Stimulated activated effector memory CD8-positive, alpha-beta T cell treated with anti-CD3 and anti-CD28 coated beads, Interleukin-12 subunit alpha, Interleukin-12 subunit beta, amount 100 ng/mL, for 72 hours (primary cell): Measurements from ENCODE around the gene TRMT2A.
A peak's percentile ranks its signal among the peaks of the same experiment; 100 is the strongest.

Experiments used
- ATAC-seq: fragments of 150-1000 bp; cut with Tn5 transposase; 2 replicates; pipeline ENCODE4 v1.10.0; 2021
- DNase-seq, 2 donors: peaks; one replicate each; pipeline ENCODE4 v3.0.0; 2021 to 2022; ENCODE audit warnings: low spot score in 2 of 2
- H3K27ac Mint-ChIP-seq: one replicate; pipeline ENCODE4 v1.8.0; 2022; ENCODE audit warnings: mild to moderate bottlenecking, mixed read lengths
- H3K36me3 Mint-ChIP-seq: one replicate; pipeline ENCODE4 v1.8.0; 2022; ENCODE audit warnings: mild to moderate bottlenecking, mixed read lengths
- H3K4me1 Mint-ChIP-seq: one replicate; pipeline ENCODE4 v1.8.0; 2022; ENCODE audit warnings: mixed read lengths
- H3K4me3 Mint-ChIP-seq: one replicate; pipeline ENCODE4 v1.8.0; 2022; ENCODE audit warnings: mild to moderate bottlenecking, mixed read lengths
- H3K9me3 Mint-ChIP-seq: one replicate; pipeline ENCODE4 v1.8.0; 2022; ENCODE audit warnings: mixed read lengths

The TRMT2A gene

DNA sequence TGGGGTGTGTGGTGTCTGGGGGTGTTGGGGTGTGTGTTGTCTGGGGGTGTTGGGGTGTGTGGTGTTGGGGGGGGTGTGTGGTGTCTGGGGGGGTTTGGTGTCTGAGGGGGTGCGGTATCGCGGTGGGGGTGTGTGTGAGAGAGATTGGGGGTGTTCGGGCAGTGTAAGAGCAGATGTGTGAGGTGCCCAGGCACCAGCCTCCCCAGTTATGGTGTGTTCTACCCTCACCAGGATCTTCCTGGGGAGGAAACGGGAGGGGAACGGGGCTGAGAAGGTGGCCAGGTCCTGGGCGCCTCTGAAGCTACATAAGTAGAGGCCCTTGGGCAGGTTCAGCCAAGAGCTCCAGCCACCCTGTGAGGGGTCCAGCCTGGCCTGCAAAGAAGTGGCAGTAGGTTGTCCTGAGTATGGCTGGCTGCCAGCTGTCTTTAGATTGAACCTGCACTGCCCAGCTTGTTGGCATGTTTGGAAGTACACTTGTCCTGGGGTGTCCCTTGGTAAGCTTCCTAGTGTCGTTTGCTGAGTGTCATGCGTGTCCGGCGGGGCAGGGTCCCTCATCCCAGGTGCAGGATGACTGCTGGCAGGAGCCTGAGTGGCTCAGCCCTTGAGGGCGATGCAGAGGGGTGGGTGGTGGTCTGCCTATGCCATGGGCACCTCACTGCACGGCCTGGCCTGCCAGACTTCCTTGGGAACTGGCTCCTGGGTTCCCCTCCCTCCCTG is 6.5 kb upstream of the TRMT2A start:
- peaks cover 56% of the 10 kb centered on the region for H3K4me1 Mint-ChIP-seq
- ATAC-seq = no peak
- no peaks in the 10 kb centered on the region for H3K9me3 Mint-ChIP-seq
- H3K27ac Mint-ChIP-seq = no peak overlapping the region
- no peak for DNase-seq
- no peak overlapping the region for H3K4me3 Mint-ChIP-seq
- peaks cover 98% of the 10 kb centered on the region for H3K36me3 Mint-ChIP-seq

DNA sequence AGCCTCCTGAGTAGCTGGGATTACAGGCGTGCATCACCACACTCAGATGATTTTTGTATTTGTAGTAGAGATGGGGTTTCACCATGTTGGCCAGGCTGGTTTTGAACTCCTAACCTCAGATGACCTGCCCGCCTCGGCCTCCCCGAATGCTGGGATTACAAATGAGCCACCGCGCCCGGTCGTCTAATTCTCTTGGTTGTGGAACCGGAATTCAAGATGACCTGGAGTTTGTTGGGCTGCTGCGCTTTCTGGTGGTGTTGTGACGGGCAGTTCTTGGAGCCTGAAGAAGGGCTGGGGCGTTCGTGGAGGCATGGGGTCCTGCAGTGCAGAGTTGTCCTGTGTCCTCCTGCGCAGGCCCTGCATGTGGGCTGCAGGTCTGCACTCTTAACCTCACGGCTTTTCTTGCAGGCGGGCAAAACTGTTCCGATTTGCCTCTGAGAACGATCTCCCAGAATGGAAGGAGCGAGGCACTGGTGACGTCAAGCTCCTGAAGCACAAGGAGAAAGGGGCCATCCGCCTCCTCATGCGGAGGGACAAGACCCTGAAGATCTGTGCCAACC is 4.9 kb upstream of the TRMT2A start:
- ATAC-seq = no peak
- Mint-ChIP-seq H3K4me3 (no peak overlapping the region), H3K4me1 (peaks cover 59% of the 10 kb centered on the region), H3K9me3 (no peaks in the 10 kb centered on the region), H3K27ac (peak overlapping the region; percentile 85), H3K36me3 (peaks cover 100% of the 10 kb centered on the region)
- no peak for DNase-seq

DNA sequence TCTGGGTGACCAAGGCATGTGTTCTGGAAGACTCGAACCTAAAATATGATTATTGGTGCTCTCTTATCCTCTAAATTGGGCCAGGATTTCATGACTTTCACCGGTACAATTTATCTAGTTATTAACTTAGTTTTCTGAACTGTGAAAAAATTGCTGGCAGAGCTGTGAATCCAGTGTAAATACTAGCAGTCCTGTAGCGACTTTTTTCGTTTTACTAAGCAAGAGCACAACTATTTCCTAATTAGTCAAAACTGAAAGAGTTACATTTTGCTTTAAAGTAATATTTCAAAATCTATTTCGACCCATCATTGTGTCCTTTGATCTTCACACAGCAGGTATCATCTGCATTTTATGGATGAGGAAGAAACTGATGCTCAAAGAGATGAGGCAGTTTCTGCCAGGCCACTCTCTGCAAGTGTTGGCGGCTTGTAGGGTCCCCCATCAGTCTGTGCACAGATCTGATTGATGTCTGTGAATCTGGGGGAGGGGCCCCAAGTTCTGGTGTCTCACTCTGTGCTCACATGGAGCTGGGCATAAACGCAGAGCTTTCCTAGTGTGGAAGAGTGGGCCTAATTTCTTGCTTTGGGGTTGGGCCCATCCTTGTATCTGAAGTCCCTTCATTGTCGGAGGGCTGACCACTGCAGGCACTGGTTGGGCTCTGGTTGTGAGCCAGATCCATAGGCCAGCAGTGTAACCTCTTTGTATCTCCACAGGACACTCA is 1.4 kb upstream of the TRMT2A start:
- H3K9me3 Mint-ChIP-seq = no peaks in the 10 kb centered on the region

DNA sequence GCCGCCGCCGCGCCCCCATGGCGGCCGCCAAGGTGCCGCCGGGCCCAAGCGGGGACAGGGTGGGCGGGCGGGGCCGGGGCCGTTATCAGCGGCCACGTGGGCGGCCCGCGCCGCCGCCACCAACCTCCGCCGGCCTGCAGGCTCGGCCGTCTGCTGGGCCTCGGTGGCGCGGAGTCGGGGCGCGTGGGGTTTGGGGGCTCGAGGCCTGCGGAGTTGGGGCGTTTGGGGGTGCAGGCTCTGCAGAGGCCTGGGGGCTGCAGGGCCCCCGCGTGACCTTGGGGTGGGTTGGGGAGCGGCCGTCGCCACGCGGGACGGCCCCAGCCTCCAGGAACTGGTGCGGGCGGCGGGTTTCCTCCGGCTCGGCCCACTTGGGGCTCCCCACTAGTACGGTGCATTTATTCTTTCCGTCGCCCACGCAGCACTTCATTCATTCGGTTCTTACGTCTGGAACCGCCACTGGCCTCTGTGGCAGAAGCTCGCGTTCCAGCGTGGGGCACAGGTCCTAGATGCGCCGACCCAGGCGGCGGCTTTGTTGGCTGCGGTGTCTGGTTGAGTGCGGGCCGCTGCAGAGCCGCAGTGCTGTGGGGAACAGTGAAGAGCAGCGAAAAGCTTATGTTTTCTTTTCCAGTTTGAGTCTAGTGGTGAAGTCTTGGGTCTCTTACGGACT is 740 bp upstream of the TRMT2A start:
- DNase-seq = peak; percentile 58 to 83
- Mint-ChIP-seq H3K4me1 (peaks cover 66% of the 10 kb centered on the region), H3K9me3 (no peaks in the 10 kb centered on the region), H3K27ac (peak overlapping the region; percentile 97), H3K36me3 (peaks cover 100% of the 10 kb centered on the region), H3K4me3 (peak overlapping the region; percentile 87)
- peak; percentile 54 for ATAC-seq

More for the DNA sequence above, 1.4 kb upstream of the TRMT2A start:
- peak overlapping the region; percentile 87 for H3K4me3 Mint-ChIP-seq
- ATAC-seq = no peak
- no peak for DNase-seq
- peaks cover 72% of the 10 kb centered on the region for H3K4me1 Mint-ChIP-seq
- peak overlapping the region; percentile 97 for H3K27ac Mint-ChIP-seq
- peaks cover 100% of the 10 kb centered on the region for H3K36me3 Mint-ChIP-seq

DNA sequence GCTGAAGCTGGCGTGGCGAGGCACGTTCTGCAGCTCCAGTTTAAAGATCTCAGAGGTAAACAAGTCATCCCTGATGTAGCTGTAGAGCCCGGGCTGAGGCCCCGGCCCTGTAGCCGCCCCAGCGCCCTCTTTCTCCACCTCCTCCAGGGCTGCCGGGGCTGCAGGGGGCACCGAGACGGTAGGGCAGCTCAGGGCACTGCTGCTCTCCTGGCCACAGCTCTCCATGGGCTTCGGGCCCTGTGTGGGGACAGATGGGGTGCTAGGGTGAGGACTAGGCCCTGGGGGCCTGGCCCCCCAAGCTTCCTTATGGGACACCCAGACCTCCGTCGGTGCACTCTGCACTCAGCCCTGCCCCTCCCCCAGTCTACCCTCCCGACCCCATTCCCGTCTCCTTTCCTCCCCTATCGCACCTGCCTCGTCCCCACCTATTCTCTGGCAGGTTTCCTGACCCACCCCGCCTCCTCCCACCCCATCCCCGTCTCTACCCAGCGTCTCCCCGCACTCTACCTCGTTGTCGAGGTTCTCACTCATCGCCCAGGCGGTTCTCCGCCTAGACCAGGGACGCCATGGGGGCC is 563 bp downstream of the TRMT2A start:
- DNase-seq = no peak
- H3K36me3 Mint-ChIP-seq = peaks cover 100% of the 10 kb centered on the region
- H3K4me1 Mint-ChIP-seq = peaks cover 62% of the 10 kb centered on the region
- ATAC-seq = no peak
- H3K27ac Mint-ChIP-seq = peak overlapping the region; percentile 97
- H3K9me3 Mint-ChIP-seq = no peaks in the 10 kb centered on the region
- peak overlapping the region; percentile 87 for H3K4me3 Mint-ChIP-seq

DNA sequence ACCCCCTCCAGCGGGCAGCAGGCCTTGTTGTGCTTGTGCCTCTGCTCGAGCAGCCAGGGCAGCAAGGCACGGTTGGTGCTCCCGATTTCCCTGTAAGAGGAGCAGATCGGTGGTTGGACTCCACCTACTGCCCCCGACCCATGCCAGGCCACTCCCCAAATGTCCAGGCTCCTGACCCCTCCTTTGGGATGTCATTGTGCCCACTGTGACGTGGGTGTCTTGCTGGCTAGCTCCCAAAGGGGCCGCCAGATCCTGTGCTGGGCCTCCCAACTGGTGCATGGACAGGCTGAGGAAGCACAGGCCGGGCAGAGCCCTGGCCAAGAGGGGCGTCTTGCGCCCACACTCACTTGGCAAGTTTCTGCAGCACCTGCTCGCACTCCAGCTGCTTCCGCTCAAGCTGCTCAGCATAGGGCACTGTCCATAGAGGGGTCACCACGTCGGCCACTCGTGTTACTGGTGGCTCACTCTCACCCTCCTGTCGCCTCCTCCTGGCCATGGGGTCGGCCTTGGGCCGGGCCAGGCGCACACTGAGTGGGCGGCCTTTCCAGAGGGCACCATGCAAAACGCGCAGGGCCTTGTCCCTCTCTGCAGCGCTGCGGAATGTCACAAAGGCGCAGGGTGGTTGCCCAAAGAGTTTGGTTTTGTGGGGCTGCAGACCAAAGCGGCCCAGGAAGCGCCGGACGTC is 1.2 kb downstream of the TRMT2A start, which contains the start of gene RANBP1:
Gene RANBP1, plus strand, starts transcription at position 414 of the 685 bp plus-strand sequence. Its CDS starts 81 bp downstream, at position 495.
- Mint-ChIP-seq H3K36me3 (peaks cover 100% of the 10 kb centered on the region), H3K9me3 (no peaks in the 10 kb centered on the region), H3K4me3 (peak within 1 kb of the TSS; percentile 87), H3K27ac (peak within 1 kb of the TSS; percentile 97), H3K4me1 (peaks cover 65% of the 10 kb centered on the region)
- DNase-seq (no peak), ATAC-seq (no peak)

DNA sequence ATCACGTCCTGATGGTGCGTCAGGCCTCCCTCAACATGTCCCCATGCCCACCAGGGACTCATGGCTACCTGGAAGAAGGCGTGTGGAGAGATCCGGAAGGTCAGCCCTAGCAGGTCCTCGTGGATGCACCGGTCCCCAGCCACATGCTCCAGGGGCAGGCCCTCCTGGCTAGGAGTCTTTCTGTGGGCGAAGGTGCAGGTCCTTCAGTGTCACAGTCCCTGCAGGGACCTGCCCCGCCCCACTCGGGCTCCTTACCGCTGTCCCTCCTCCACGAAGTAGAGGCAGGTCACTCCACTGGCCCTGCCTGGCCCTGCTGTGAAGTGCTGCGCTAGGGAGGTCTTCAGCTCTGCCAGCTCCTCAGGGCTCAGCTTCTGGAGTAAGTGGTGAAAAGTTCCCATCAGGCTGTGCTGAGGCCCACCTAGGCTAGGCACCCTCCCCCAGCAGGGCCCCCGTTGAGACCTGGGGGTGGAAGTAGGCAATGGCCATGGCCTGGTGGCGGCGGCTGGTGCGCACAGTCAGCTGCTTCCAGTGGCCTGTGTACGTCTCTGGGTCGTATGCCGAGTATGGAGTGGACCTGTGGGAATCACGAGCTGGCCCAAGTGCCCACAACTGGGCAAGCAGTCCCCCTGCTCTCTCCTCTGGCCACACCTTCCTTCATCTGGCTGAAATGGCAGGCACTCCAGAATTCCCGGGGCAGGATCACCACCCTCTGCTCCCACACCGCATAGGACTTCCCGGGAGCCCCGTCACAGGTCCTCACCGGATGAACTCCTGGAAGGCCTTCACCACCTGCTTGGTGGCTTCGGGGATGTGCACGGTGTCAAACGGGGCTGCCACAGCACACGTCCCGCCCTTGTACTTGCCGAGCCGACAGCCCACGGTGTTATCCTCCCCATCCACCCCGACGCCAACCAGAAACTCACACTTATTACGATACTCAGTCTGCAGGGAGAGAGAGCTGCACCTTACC is 2.2 kb downstream of the TRMT2A start:
- DNase-seq (no peak), ATAC-seq (no peak)
- H3K4me1 Mint-ChIP-seq = peaks cover 58% of the 10 kb centered on the region
- peaks cover 100% of the 10 kb centered on the region for H3K36me3 Mint-ChIP-seq
- peak overlapping the region; percentile 97 for H3K27ac Mint-ChIP-seq
- H3K4me3 Mint-ChIP-seq = peak overlapping the region; percentile 87
- no peaks in the 10 kb centered on the region for H3K9me3 Mint-ChIP-seq

DNA sequence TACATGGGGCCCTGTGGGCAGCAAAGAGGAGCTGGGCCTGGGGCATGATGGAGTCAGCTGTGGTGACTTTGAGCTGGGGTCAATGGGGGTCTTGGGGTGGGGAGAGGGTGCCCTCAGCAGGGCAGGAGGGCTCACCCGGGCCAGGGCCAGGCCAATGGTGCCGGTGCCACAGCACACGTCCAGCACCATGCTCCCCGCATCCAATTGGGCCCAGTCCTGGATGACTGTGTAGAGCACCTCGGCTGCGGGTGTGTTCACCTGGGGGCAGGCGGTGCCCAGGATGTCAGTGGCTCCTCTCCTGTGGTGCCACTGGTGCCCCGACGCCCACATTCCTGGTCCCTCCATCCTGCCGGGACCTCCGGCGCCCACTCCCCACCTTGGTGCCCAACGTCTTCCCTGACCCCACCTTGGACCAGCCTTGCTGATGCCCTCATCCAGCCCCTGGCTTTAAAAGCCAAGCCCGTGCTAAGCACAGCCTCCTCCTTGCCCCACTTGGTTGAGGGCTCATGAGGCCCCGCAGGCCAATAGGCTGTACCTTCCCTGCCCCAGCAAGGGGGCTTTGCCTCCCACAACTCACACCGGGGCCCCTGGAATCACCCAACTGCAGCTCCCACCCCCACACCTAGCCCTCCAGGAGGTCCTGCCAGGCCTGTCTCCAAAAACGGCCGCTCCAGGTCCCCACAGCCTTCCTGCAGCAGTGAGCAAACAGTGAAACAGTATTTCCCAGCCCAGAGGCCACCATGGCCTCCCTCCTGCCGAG is 3.3 kb downstream of the TRMT2A start:
- DNase-seq (no peak), ATAC-seq (no peak)
- no peak overlapping the region for H3K4me3 Mint-ChIP-seq
- H3K27ac Mint-ChIP-seq = peak overlapping the region; percentile 97
- H3K4me1 Mint-ChIP-seq = peaks cover 47% of the 10 kb centered on the region
- peaks cover 99% of the 10 kb centered on the region for H3K36me3 Mint-ChIP-seq
- H3K9me3 Mint-ChIP-seq = no peaks in the 10 kb centered on the region

DNA sequence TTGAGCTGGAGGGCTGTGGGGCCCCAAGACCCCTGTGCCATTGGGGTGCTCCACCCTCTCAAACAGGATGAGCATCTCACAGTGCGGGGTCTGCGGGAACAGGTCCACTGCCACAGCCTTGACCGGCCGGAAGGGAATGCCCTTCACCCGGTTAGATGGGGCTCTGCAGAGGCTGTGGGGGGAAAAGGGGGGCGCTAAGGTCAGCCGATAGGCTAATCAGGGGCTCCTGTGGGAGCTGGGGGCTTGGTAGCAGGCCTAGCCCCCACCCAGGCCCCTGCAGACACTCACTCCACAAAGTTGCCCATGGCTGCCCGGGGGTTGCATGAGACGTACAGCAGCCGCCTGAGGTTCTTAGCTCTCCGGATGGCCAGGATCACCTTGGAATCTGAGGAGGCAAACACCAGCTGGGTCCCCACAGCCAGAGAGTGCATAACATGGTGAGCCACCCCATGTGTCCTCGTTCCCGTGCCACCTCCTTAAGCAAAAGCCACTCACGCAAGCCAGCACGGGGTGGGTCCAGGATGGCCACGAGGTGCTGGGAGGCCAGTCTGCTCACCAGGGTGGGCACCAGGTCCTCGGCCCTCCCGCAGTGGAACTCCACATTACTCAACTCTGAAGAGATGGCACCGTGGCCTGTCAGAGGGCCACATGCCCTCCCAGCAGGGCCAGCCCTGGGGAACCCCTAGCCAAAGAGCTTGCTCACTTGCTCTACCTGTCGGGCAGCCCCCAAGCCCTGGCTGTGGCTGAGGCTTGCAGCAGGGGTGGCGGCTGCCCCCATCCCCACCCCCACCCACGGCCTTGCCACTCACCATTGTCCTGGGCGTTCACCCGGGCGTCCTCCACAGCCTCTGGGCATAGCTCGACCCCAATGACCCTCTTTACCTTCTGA is 4.2 kb downstream of the TRMT2A start:
- no peak for DNase-seq
- Mint-ChIP-seq H3K27ac (peak overlapping the region; percentile 97), H3K9me3 (no peaks in the 10 kb centered on the region), H3K36me3 (peaks cover 99% of the 10 kb centered on the region), H3K4me1 (peaks cover 44% of the 10 kb centered on the region), H3K4me3 (no peak overlapping the region)
- no peak for ATAC-seq

DNA sequence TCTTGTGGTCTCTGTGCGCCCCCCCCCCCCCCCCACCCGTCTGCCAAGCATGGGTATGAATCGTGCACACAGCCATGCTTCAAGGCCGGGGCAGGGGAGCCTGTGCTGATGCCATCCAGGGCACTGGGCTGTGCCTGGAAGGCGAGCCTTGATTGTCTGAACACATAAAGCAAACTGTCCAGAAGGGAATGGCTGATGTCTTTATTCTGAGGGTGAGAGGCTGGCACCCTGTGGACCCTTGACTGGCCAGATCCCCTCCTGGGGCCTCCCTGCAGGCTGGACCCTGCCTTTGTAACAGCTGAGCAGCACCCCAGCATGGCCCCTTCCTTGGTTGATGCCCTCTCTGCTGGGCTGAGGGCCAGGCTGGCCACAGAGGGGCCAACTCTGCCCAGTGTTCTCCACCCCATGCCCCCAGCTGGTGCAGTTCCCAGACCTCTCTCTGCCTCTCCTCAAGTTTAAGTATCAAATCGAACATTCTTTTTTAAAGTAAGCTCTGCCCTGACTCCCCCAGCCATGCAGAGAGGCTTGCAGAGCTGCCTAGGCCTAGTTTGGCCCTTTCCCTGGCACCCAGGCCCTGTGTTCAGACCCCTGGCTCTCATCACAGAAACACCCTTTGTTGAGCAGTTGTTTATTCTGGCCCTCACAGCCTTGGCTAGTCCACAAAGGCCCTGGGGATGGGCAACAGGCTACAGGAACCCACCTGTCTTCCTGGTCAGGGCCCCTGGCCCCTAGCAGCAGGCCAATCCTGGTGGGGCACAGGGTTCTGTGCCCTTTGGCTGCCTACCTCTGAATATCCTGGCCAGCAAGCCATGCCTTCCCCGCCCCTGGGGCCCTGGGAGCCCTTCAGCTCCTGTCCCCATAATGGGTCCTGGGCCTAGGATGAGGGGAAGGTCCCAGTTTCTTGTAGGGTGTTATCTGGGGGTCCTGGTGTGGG is 5.1 kb downstream of the TRMT2A start:
- Mint-ChIP-seq H3K36me3 (peaks cover 99% of the 10 kb centered on the region), H3K9me3 (no peaks in the 10 kb centered on the region), H3K4me3 (peak overlapping the region; percentile 29), H3K4me1 (peaks cover 42% of the 10 kb centered on the region), H3K27ac (peak overlapping the region; percentile 97)
- ATAC-seq (peak; percentile 0), DNase-seq (no peak)

DNA sequence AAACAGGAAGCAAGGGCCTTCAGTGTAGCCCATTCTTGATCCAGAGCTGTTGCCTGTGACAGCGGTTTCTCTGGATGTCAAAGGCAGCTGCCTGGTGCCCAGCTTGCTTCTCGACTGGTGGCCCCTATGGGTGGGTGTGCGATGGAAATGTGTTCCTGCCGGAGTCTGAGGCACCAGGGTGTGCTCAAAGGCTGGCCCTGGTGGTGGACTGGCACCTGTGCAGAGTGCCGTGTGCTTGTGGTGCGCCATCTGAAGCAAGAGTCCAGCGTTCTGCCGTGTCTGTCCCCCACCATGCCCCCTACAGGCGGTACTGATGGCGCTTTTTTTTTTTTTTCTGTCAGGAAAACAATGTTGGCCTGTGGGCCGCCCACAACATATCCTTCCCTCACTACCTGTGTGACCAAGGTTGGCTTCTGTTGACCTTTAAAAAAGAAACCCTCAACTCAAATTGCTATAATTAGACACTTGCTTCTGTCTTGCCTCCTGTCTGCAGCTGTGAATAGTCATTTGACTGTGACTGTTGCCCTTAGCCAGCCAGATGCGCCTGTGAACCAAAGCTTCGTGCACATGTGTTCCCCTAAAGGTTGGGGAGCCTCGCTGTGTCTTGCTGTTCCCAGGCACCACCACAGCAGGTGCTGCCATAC is 5.9 kb downstream of the TRMT2A start:
- Mint-ChIP-seq H3K36me3 (peaks cover 98% of the 10 kb centered on the region), H3K4me1 (peaks cover 34% of the 10 kb centered on the region), H3K9me3 (no peaks in the 10 kb centered on the region), H3K27ac (peak overlapping the region; percentile 97), H3K4me3 (no peak overlapping the region)
- peak; percentile 70 for ATAC-seq
- DNase-seq = no peak
